Activated T-cell treated with anti-CD3 and anti-CD28 coated beads, Interleukin-2, amount 50 U/mL, for 4 hours (primary cell): ENCODE results near the gene FRMD6. TPM values are rescaled to one million over a fixed set of nuclear protein-coding genes. Genes with fewer than 3 reads are reported as not detected.

Experiments used
- ATAC-seq, 2 donors: fragments of 200-7000 bp; cut with Tn5 transposase; one replicate each; pipeline ENCODE4 v1.10.0; 2021
- DNase-seq: peaks from one replicate; pipeline ENCODE4 v3.0.0-alpha.2; 2020
- H3K27me3 Mint-ChIP-seq: one replicate; pipeline ENCODE4 v1.8.0; 2021; ENCODE audit warnings: low read depth, mixed read lengths
- H3K36me3 Mint-ChIP-seq: one replicate; pipeline ENCODE4 v1.8.0; 2022; ENCODE audit warnings: mixed read lengths; ENCODE audit not compliant: insufficient read depth
- H3K4me1 Mint-ChIP-seq: one replicate; pipeline ENCODE4 v1.8.0; 2021; ENCODE audit warnings: low read depth, mixed read lengths
- H3K4me3 Mint-ChIP-seq: one replicate; pipeline ENCODE4 v1.8.0; 2021; ENCODE audit warnings: mild to moderate bottlenecking, moderate library complexity, mixed read lengths
- H3K9me3 Mint-ChIP-seq: one replicate; pipeline ENCODE4 v1.8.0; 2021; ENCODE audit warnings: mixed read lengths
- total RNA-seq, 3 donors: library from RNA; stranded (reverse); gene quantifications; one replicate each; pipeline ENCODE4 v1.2.1, GENCODE V29; 2021

FRMD6 gene
- total RNA-seq, 3 donors from 2014 or later, result 2.2 to 4.8 (median 3.1) TPM

DNA sequence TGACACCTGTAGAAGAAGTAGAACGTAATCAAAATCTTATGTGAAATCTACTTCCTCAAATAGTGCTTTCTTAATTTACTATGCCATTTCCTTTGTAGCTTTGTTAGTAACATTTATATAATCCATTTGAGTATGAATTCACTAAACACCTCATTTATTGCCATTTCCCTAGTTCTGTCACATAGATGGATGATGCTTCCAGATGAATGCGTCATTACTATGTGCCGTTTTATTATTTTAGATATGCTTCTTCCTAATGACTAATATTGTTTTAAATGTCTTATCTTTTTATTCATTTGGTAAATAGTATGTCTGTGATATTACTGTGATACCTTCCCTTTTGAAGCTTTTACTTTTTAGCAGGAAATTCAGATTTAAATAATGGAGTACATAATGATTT lies 14.4 kb downstream of the FRMD6 start:
- H3K36me3 Mint-ChIP-seq, result no peaks in the 10 kb centered on the region
- no peaks in the 10 kb centered on the region for H3K4me1 Mint-ChIP-seq
- H3K9me3 Mint-ChIP-seq, result peaks cover 6% of the 10 kb centered on the region
- ATAC-seq (no peak), DNase-seq (no peak)
- no peak overlapping the region for H3K4me3 Mint-ChIP-seq
- no peaks in the 10 kb centered on the region for H3K27me3 Mint-ChIP-seq

- Mint-ChIP-seq H3K4me1 (no peaks in the 10 kb centered on the region), H3K4me3 (no peak overlapping the region), H3K36me3 (no peaks in the 10 kb centered on the region), H3K9me3 (peaks cover 6% of the 10 kb centered on the region), H3K27me3 (no peaks in the 10 kb centered on the region)
- ATAC-seq (no peak), DNase-seq (no peak)
These were observed 15.1 kb downstream of the FRMD6 start for GRCh38 chr14:51666826-51667225.

DNA sequence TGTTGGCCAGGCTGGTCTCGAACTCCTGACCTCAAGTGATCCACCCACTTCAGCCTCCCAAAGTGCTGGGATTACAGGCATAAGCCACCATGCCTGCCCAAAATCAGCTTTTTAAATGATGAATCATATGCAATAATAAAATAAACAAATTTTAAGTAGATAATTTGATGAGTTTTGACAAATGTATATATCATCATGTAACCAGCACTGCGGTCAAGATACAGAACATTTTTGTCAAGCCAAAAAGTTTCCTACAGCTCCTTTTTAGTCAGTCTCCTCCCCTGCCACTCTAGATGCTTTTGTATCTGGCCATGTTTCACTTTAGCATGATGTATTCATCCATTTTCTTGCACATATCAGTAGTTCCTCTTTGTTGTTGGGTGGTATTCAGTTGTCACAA lies 17.2 kb downstream of the FRMD6 start:
- DNase-seq (no peak), ATAC-seq (no peak)
- H3K27me3 Mint-ChIP-seq, result no peaks in the 10 kb centered on the region
- H3K4me1 Mint-ChIP-seq, result no peaks in the 10 kb centered on the region
- no peaks in the 10 kb centered on the region for H3K36me3 Mint-ChIP-seq
- peaks cover 6% of the 10 kb centered on the region for H3K9me3 Mint-ChIP-seq
- no peak overlapping the region for H3K4me3 Mint-ChIP-seq

DNA sequence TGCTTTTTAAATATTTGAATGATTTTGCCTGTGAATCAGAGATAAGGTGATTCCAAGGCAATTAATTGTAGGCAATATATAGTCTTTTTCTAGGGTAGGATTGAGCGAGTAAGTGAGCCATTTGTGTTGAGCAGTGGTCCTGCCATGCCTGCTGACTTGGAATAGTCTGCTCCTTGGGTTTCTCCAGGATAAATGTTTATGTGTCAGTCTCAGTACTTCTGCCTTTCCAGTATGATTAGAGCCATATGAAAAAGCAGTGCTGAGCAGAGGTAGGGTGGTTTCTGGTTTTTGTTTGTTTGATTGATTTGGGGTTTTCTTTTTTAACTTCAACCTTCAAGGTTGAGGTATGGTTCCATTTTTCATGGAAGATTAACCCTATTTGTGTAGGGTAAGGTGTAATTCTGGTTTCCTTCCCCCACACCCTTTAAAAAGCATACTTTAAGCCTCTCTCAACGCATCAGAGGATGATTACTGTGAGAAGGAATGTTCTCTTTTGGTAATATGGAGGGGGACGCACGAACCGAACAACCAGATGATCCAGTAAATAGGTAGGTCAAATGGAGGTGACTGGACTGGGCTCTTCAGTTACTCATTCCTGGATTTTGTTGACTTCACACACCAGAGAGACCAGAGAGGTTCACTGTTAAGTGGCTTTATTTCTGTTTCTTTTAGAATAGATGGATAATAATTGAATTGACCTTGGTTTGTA lies 22.7 kb downstream of the FRMD6 start:
- H3K27me3 Mint-ChIP-seq, result peaks cover 1% of the 10 kb centered on the region
- peaks cover 10% of the 10 kb centered on the region for H3K4me1 Mint-ChIP-seq
- no peaks in the 10 kb centered on the region for H3K36me3 Mint-ChIP-seq
- DNase-seq (no peak), ATAC-seq (no peak)
- H3K4me3 Mint-ChIP-seq, result no peak overlapping the region
- H3K9me3 Mint-ChIP-seq, result no peaks in the 10 kb centered on the region

DNA sequence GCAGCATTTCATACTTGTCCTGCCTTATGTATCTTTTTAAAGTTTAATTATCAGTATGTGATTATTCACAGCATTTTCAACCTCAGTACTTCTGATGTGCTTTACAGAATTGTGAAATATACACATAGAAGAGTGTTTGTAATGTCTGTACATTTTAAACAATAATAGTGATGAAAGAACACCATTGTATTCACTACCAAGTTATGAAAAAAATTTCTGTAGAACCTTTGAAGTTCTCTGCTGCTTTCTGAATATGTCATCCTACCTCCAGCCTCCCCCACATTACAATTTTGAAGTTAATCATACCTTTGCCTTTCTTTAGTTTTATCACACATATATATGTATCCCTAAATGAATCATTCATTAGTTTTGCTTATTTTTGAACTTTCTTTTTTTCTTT lies 24.8 kb downstream of the FRMD6 start:
- ATAC-seq (peak; percentile 92 to 96), DNase-seq (no peak)
- H3K4me1 Mint-ChIP-seq, result peaks cover 10% of the 10 kb centered on the region
- peaks cover 1% of the 10 kb centered on the region for H3K27me3 Mint-ChIP-seq
- H3K36me3 Mint-ChIP-seq, result no peaks in the 10 kb centered on the region
- H3K9me3 Mint-ChIP-seq, result no peaks in the 10 kb centered on the region
- no peak overlapping the region for H3K4me3 Mint-ChIP-seq

GRCh38 chr14:51677266-51677665 lies 25.6 kb downstream of the FRMD6 start:
- Mint-ChIP-seq H3K27me3 (peaks cover 3% of the 10 kb centered on the region), H3K9me3 (no peaks in the 10 kb centered on the region), H3K4me3 (no peak overlapping the region), H3K4me1 (peaks cover 10% of the 10 kb centered on the region), H3K36me3 (no peaks in the 10 kb centered on the region)
- no peak for DNase-seq
- no peak for ATAC-seq

DNA sequence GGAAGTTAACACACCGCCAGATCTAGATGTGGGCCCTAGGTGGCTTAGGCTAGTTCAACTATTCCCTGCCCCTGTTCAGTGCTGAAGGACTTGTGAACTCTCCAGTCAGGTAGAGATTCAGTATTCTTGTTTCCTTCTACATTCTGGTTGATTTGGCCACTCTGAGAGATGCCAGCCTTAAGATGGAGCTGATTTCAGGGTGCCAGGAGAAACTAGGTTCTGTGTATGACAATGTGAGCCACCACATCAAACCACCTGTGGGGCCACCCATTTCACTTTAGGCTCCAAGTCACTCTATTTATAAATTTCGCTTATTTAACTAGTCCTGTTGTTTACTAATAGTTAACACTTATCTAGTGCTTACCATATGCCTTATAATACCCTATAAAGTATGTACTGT lies 26.0 kb downstream of the FRMD6 start:
- Mint-ChIP-seq H3K4me3 (no peak overlapping the region), H3K36me3 (no peaks in the 10 kb centered on the region), H3K27me3 (peaks cover 4% of the 10 kb centered on the region), H3K9me3 (no peaks in the 10 kb centered on the region), H3K4me1 (peaks cover 10% of the 10 kb centered on the region)
- DNase-seq (no peak), ATAC-seq (no peak)

GRCh38 chr14:51680031-51680430 lies 28.3 kb downstream of the FRMD6 start:
- Mint-ChIP-seq H3K4me3 (no peak overlapping the region), H3K4me1 (peaks cover 10% of the 10 kb centered on the region), H3K9me3 (no peaks in the 10 kb centered on the region), H3K27me3 (peaks cover 5% of the 10 kb centered on the region), H3K36me3 (no peaks in the 10 kb centered on the region)
- ATAC-seq (no peak), DNase-seq (no peak)

DNA sequence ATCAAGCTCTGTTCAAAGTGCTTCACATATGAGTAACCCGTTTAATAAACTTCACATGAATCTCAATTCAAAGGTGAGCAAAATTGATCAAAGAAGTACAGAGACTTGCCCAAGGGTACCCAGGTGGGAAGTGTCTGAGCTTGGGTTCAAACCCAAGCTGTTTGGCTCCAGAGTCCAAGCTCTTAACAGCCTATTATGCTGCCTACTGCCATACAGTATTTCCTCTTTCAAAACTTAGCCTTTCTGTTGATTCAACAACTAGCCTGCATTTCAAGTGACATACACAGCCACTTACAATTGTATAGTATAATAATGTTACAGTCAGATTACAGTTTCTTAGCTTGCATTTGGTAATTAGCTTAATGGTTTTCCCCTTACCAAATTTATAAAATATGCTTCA lies 29.7 kb downstream of the FRMD6 start:
- peaks cover 5% of the 10 kb centered on the region for H3K27me3 Mint-ChIP-seq
- no peak overlapping the region for H3K4me3 Mint-ChIP-seq
- no peaks in the 10 kb centered on the region for H3K36me3 Mint-ChIP-seq
- peaks cover 10% of the 10 kb centered on the region for H3K4me1 Mint-ChIP-seq
- DNase-seq (no peak), ATAC-seq (no peak)
- no peaks in the 10 kb centered on the region for H3K9me3 Mint-ChIP-seq

- no peaks in the 10 kb centered on the region for H3K9me3 Mint-ChIP-seq
- H3K27me3 Mint-ChIP-seq, result peaks cover 5% of the 10 kb centered on the region
- DNase-seq (no peak), ATAC-seq (no peak)
- H3K4me3 Mint-ChIP-seq, result no peak overlapping the region
- H3K4me1 Mint-ChIP-seq, result peaks cover 4% of the 10 kb centered on the region
- no peaks in the 10 kb centered on the region for H3K36me3 Mint-ChIP-seq
These were observed 30.7 kb downstream of the FRMD6 start for GRCh38 chr14:51682411-51682810.

DNA sequence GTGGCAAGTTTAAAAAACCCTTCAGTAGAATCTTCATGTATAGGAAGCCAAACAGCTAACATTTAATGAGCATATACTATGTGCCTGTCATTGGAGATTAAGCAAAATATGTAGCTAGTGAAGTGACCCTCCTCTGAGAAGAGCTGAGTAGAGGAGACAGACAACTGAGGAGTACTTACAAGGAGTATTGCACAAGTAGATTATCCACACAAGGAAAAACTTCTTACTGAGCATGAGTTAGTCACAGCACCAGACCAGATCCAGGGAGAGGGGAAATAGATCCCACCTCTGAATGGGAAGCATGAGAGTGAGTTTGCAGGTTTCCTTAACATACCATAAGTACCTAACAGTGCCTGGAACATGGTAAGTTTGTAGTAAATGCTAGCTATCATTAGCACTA lies 33.0 kb downstream of the FRMD6 start:
- no peak for ATAC-seq

GRCh38 chr14:51691176-51691575 lies 39.5 kb downstream of the FRMD6 start:
- no peaks in the 10 kb centered on the region for H3K27me3 Mint-ChIP-seq
- no peak overlapping the region for H3K4me3 Mint-ChIP-seq
- no peaks in the 10 kb centered on the region for H3K36me3 Mint-ChIP-seq
- H3K4me1 Mint-ChIP-seq, result no peaks in the 10 kb centered on the region
- H3K9me3 Mint-ChIP-seq, result no peaks in the 10 kb centered on the region
- DNase-seq (no peak), ATAC-seq (no peak)

More for the DNA sequence above, 33.0 kb downstream of the FRMD6 start:
- Mint-ChIP-seq H3K9me3 (no peaks in the 10 kb centered on the region), H3K27me3 (peaks cover 5% of the 10 kb centered on the region), H3K4me3 (no peak overlapping the region), H3K36me3 (no peaks in the 10 kb centered on the region), H3K4me1 (no peaks in the 10 kb centered on the region)
- DNase-seq, result no peak

DNA sequence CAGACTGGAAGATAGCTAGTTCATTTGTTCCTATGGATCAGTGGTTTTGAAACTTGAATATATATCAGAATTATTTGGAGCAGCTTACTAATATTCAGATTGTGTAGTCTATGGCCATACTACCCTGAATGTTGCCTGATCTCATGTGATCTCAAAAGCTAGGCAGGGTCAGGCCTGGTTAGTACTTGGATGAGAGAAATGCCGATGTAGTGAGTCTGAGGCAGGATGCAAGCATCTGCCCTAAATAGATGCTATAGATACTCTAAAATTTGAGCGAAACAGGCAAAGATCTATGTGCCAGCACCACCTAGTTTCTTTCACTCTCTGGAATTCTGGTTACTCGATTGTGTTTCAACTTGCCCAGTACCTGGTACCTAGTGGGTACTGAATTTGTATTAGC lies 40.9 kb downstream of the FRMD6 start:
- no peaks in the 10 kb centered on the region for H3K4me1 Mint-ChIP-seq
- H3K36me3 Mint-ChIP-seq, result no peaks in the 10 kb centered on the region
- DNase-seq, result no peak
- no peak overlapping the region for H3K4me3 Mint-ChIP-seq
- H3K27me3 Mint-ChIP-seq, result peaks cover 6% of the 10 kb centered on the region
- no peaks in the 10 kb centered on the region for H3K9me3 Mint-ChIP-seq
- no peak for ATAC-seq

- Mint-ChIP-seq H3K4me1 (no peaks in the 10 kb centered on the region), H3K4me3 (no peak overlapping the region), H3K36me3 (no peaks in the 10 kb centered on the region), H3K9me3 (no peaks in the 10 kb centered on the region), H3K27me3 (peaks cover 6% of the 10 kb centered on the region)
- DNase-seq (no peak), ATAC-seq (no peak)
These were observed 46.1 kb downstream of the FRMD6 start for GRCh38 chr14:51697848-51698247.

- H3K9me3 Mint-ChIP-seq, result no peaks in the 10 kb centered on the region
- peaks cover 3% of the 10 kb centered on the region for H3K27me3 Mint-ChIP-seq
- no peak overlapping the region for H3K4me3 Mint-ChIP-seq
- H3K36me3 Mint-ChIP-seq, result no peaks in the 10 kb centered on the region
- DNase-seq (no peak), ATAC-seq (no peak)
- no peaks in the 10 kb centered on the region for H3K4me1 Mint-ChIP-seq
These were observed 50.2 kb downstream of the FRMD6 start for GRCh38 chr14:51701951-51702350.
